ENCODE measurements around the gene BICDL1.

BICDL1 gene

GRCh38 chr12:120051535-120051934 is 62.5 kb downstream of the BICDL1 start:
- DNase-seq (ENCODE audit: extremely low read depth in 1 of 2, low read depth in 1 of 2): no peak

- no peak for DNase-seq (ENCODE audit: extremely low read depth in 1 of 2, low read depth in 1 of 2)
Observed at GRCh38 chr12:120054293-120054692, 65.3 kb downstream of the BICDL1 start.

- no peak for DNase-seq (ENCODE audit: extremely low read depth in 1 of 2, low read depth in 1 of 2)
Observed at GRCh38 chr12:120055231-120056000, 66.4 kb downstream of the BICDL1 start.

- DNase-seq (ENCODE audit: extremely low read depth in 1 of 2, low read depth in 1 of 2): no peak
Observed at GRCh38 chr12:120056739-120057138, 67.7 kb downstream of the BICDL1 start.

GRCh38 chr12:120060196-120060595 is 71.2 kb downstream of the BICDL1 start:
- no peak for DNase-seq (ENCODE audit: extremely low read depth in 1 of 2, low read depth in 1 of 2)

- no peak for DNase-seq (ENCODE audit: extremely low read depth in 1 of 2, low read depth in 1 of 2)
Observed at GRCh38 chr12:120060717-120061116, 71.7 kb downstream of the BICDL1 start.

- DNase-seq (ENCODE audit: extremely low read depth in 1 of 2, low read depth in 1 of 2): no peak
Observed at GRCh38 chr12:120061575-120062214, 72.7 kb downstream of the BICDL1 start.

GRCh38 chr12:120062976-120063579 is 74.0 kb downstream of the BICDL1 start:
- no peak for DNase-seq (ENCODE audit: extremely low read depth in 1 of 2, low read depth in 1 of 2)

- no peak for DNase-seq (ENCODE audit: extremely low read depth in 1 of 2, low read depth in 1 of 2)
Observed at GRCh38 chr12:120064054-120064940, 75.3 kb downstream of the BICDL1 start.

- DNase-seq (ENCODE audit: extremely low read depth in 1 of 2, low read depth in 1 of 2): no peak
Observed at GRCh38 chr12:120065472-120065871, 76.4 kb downstream of the BICDL1 start.

GRCh38 chr12:120066341-120066740 is 77.3 kb downstream of the BICDL1 start:
- no peak for DNase-seq (ENCODE audit: extremely low read depth in 1 of 2, low read depth in 1 of 2)

GRCh38 chr12:120067084-120067869 is 78.2 kb downstream of the BICDL1 start:
- no peak for DNase-seq (ENCODE audit: extremely low read depth in 1 of 2, low read depth in 1 of 2)

GRCh38 chr12:120067901-120068300 is 78.9 kb downstream of the BICDL1 start:
- no peak for DNase-seq (ENCODE audit: extremely low read depth in 1 of 2, low read depth in 1 of 2)

- DNase-seq (ENCODE audit: extremely low read depth in 1 of 2, low read depth in 1 of 2): no peak
Observed at GRCh38 chr12:120069278-120069677, 80.2 kb downstream of the BICDL1 start.

GRCh38 chr12:120071493-120072020 is 82.5 kb downstream of the BICDL1 start:
- no peak for DNase-seq (ENCODE audit: extremely low read depth in 1 of 2, low read depth in 1 of 2)

- no peak for DNase-seq (ENCODE audit: extremely low read depth in 1 of 2, low read depth in 1 of 2)
Observed at GRCh38 chr12:120072472-120073249, 83.6 kb downstream of the BICDL1 start.

GRCh38 chr12:120075034-120075616 is 86.1 kb downstream of the BICDL1 start:
- DNase-seq (ENCODE audit: extremely low read depth in 1 of 2, low read depth in 1 of 2): no peak

GRCh38 chr12:120076651-120077050 is 87.6 kb downstream of the BICDL1 start:
- no peak for DNase-seq (ENCODE audit: extremely low read depth in 1 of 2, low read depth in 1 of 2)

- no peak for DNase-seq (ENCODE audit: extremely low read depth in 1 of 2, low read depth in 1 of 2)
Observed at GRCh38 chr12:120077260-120077659, 88.2 kb downstream of the BICDL1 start.
